SK-N-SH (cell line): ENCODE data around the gene AKT3. TPM values are rescaled to one million over a fixed set of nuclear protein-coding genes. Genes with fewer than 3 reads are reported as not detected.
"Not testable (repeated sequence)": the region's sequence is repeated elsewhere in the genome, so short reads cannot be mapped to it uniquely, and the experiment has no call there.

ENCODE experiments used
- CTCF ChIA-PET: fragments of 300-600, 350-600 bp; formaldehyde crosslinking; extraction: SDS; loops from one replicate; lab custom pipeline; 2021; lab: Yijun Ruan, JAX
- POLR2A ChIA-PET: fragments of 350-600 bp; sonication (Branson Sonifier 250); formaldehyde crosslinking; extraction: SDS; loops from one replicate; lab custom pipeline; 2020; ENCODE audit warnings: antibody characterized with exemption, inconsistent platforms; lab: Yijun Ruan, JAX
- DNase-seq: peaks from one replicate; pipeline ENCODE4 v3.0.0; 2012
- H2AFZ ChIP-seq: fragments of 200-600 bp; sonication (generic); 2 replicates; pipeline ENCODE4 v1.8.1; 2016; ENCODE audit warnings: antibody characterized with exemption, mild to moderate bottlenecking, low read depth
- H3F3A ChIP-seq: fragments of 200-600 bp; sonication (generic); replicated peaks from 2 replicates; pipeline ENCODE3; 2016; ENCODE audit warnings: antibody characterized with exemption, mild to moderate bottlenecking; ENCODE audit not compliant: insufficient read depth
- H3K27ac ChIP-seq, 2 experiments: fragments of 200-500 bp in 1 of 2; fragments of 200-600 bp in 1 of 2; sonication (Bioruptor generic) in 1 of 2; sonication (generic), shearing (Covaris generic) in 1 of 2; 2 replicates each; pipeline versions ENCODE4 v1.5.1 to v1.6.1; 2014 to 2016; ENCODE audit warnings: low read depth in 2 of 2, inconsistent platforms in 1 of 2, low read length in 1 of 2, mild to moderate bottlenecking in 1 of 2, mixed read lengths in 1 of 2
- H3K27me3 ChIP-seq: fragments of 200-600 bp; sonication (generic), shearing (Covaris generic); 2 replicates; pipeline ENCODE4 v1.6.1; 2016; ENCODE audit warnings: mixed run types; ENCODE audit not compliant: insufficient read depth
- H3K36me3 ChIP-seq, 2 experiments: fragments of 200-500 bp in 1 of 2; fragments of 200-600 bp in 1 of 2; sonication (Bioruptor generic) in 1 of 2; sonication (generic) in 1 of 2; replicated peaks in 1 of 2; 2 replicates each; pipeline versions ENCODE3 to v1.5.1; 2014 to 2016; ENCODE audit warnings: low read length in 1 of 2, mild to moderate bottlenecking in 1 of 2; ENCODE audit not compliant: insufficient read depth in 2 of 2, control insufficient read depth in 1 of 2
- H3K4me1 ChIP-seq, 2 experiments: fragments of 200-500 bp in 1 of 2; fragments of 200-600 bp in 1 of 2; sonication (Bioruptor generic) in 1 of 2; sonication (generic), shearing (Covaris generic) in 1 of 2; 2 replicates each; pipeline versions ENCODE4 v1.5.1 to v1.6.1; 2014 to 2016; ENCODE audit warnings: low read depth in 1 of 2, low read length in 1 of 2, mixed run types in 1 of 2; ENCODE audit not compliant: insufficient read depth in 2 of 2, control insufficient read depth in 1 of 2
- H3K4me2 ChIP-seq: fragments of 200-600 bp; sonication (generic), shearing (Covaris generic); 2 replicates; pipeline ENCODE4 v1.6.1; 2017; ENCODE audit warnings: mixed run types
- H3K4me3 ChIP-seq, 2 experiments: fragments of 200-500 bp in 1 of 2; fragments of 200-600 bp in 1 of 2; sonication (Bioruptor generic) in 1 of 2; sonication (generic), shearing (Covaris generic) in 1 of 2; 2 replicates each; pipeline versions ENCODE4 v1.5.1 to v1.8.1; 2014 to 2016; ENCODE audit warnings: low read depth in 2 of 2, inconsistent platforms in 1 of 2, low read length in 1 of 2, mild to moderate bottlenecking in 1 of 2, mixed read lengths in 1 of 2, moderate library complexity in 1 of 2
- H3K79me2 ChIP-seq: fragments of 200-600 bp; sonication (generic); 2 replicates; pipeline ENCODE4 v1.8.1; 2017; ENCODE audit warnings: mild to moderate bottlenecking; ENCODE audit not compliant: insufficient read depth
- H3K9ac ChIP-seq: fragments of 200-600 bp; sonication (generic); 2 replicates; pipeline ENCODE4 v1.6.1; 2017; ENCODE audit warnings: mixed run types
- H3K9me2 ChIP-seq: fragments of 200-600 bp; sonication (generic); 2 replicates; pipeline ENCODE4 v1.6.1; 2017; ENCODE audit warnings: mixed run types
- H3K9me3 ChIP-seq: fragments of 200-600 bp; sonication (generic); 2 replicates; pipeline ENCODE4 v1.6.1; 2017; ENCODE audit warnings: mixed run types, mild to moderate bottlenecking, moderate library complexity
- H4K20me1 ChIP-seq: fragments of 200-600 bp; sonication (generic); 2 replicates; pipeline ENCODE4 v1.6.1; 2017; ENCODE audit warnings: mild to moderate bottlenecking, mixed run types; ENCODE audit not compliant: insufficient read depth
- CHD2 ChIP-seq: fragments of 150-350 bp; IDR thresholded peaks from 2 replicates; pipeline ENCODE4 v1.6.1; 2018; ENCODE audit warnings: low read length; ENCODE audit not compliant: partially characterized antibody
- EZH2phosphoT487 ChIP-seq: fragments of 200-600 bp; sonication (generic); IDR thresholded peaks from 2 replicates; pipeline ENCODE4 v1.6.1; 2017; ENCODE audit warnings: low read depth, mixed run types, mild to moderate bottlenecking, antibody characterized with exemption, moderate library complexity, borderline replicate concordance
- FOSL2 ChIP-seq: IDR thresholded peaks from 2 replicates; pipeline ENCODE4 v1.4.0; 2012; ENCODE audit warnings: low read depth, mild to moderate bottlenecking, moderate library complexity, borderline replicate concordance
- GABPA ChIP-seq: IDR thresholded peaks from 2 replicates; pipeline ENCODE4 v1.4.0; 2012; ENCODE audit warnings: low read depth, mild to moderate bottlenecking
- RAD21 ChIP-seq: IDR thresholded peaks from 2 replicates; pipeline ENCODE4 v1.6.1; 2012; ENCODE audit warnings: mild to moderate bottlenecking, low read length
- RCOR1 ChIP-seq: fragments of 150-350 bp; IDR thresholded peaks from 2 replicates; pipeline ENCODE4 v1.6.1; 2017; ENCODE audit warnings: antibody characterized with exemption, low read length
- RFX5 ChIP-seq: IDR thresholded peaks from 2 replicates; pipeline ENCODE4 v1.6.1; 2012; ENCODE audit warnings: mild to moderate bottlenecking, improper control_type of control experiment, low read length
- RXRA ChIP-seq: IDR thresholded peaks from 2 replicates; pipeline ENCODE4 v1.4.0; 2012; ENCODE audit warnings: low read depth, mild to moderate bottlenecking, borderline replicate concordance
- TEAD4 ChIP-seq: IDR thresholded peaks from 2 replicates; pipeline ENCODE4 v1.4.0; 2012; ENCODE audit warnings: mild to moderate bottlenecking, borderline replicate concordance; ENCODE audit not compliant: insufficient read depth
- WGBS: methylation state at CpG from one replicate; pipeline ENCODE4 v1.1.6; 2017; ENCODE audit warnings: low lambda C conversion rate; 5-methylcytosine and 5-hydroxymethylcytosine counted together
- polyA plus RNA-seq, 3 experiments: library from polyadenylated mRNA; depleted of rRNA; stranded (reverse); fragments of >200 nt; gene quantifications; 2 replicates each; pipeline ENCODE4 v1.2.3, GENCODE V29; 2012
- TF ChIP-seq, protein P1 (sequence below): fragments of 150-350 bp; IDR thresholded peaks from 2 replicates; pipeline ENCODE4 v1.6.1; 2017; ENCODE audit warnings: antibody characterized with exemption, low read length, low read depth, borderline replicate concordance
- TF ChIP-seq, protein P2 (sequence below): IDR thresholded peaks from 2 replicates; pipeline ENCODE4 v1.4.0; 2012; ENCODE audit warnings: low read depth, borderline replicate concordance
- TF ChIP-seq, protein P3 (sequence below): IDR thresholded peaks from 2 replicates; pipeline ENCODE4 v1.4.0; 2012; ENCODE audit warnings: low read depth, borderline replicate concordance
- TF ChIP-seq, protein P4 (sequence below): fragments of 200-600 bp; sonication (generic); IDR thresholded peaks from 2 replicates; pipeline ENCODE4 v1.6.1; 2017; ENCODE audit warnings: antibody characterized with exemption, mild to moderate bottlenecking, moderate library complexity
- TF ChIP-seq, protein P5 (sequence below): fragments of 150-350 bp; IDR thresholded peaks from 2 replicates; pipeline ENCODE4 v1.6.1; 2016; ENCODE audit warnings: mild to moderate bottlenecking, low read depth, low read length
- TF ChIP-seq, protein P6 (sequence below): IDR thresholded peaks from 2 replicates; pipeline ENCODE4 v1.4.0; 2012; ENCODE audit warnings: low read depth

Gene AKT3
- polyA plus RNA-seq, 1 of the 3 experiments (the other 2 are of a cell fraction) = 12.7 TPM

DNA sequence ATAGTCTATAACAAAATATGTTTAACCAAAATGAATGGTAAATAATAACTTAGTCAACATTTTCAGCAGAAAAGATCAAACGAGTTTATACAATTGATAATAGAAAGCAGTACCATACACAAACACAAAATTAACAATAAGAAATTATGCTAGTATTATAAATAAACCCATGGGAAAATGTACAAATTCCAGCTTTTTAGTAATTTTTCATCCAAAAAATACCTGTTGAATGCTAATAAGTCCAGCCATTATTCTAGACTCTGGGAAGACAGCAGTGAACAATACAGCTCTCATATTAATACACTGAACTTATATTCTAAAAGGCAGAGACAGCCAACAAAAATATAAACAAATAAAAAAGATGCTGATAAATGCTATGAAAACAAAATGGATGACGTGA is 66.3 kb downstream of the AKT3 start:
- ChIA-PET POLR2A (no interaction called here), CTCF (interaction anchor here (1.0 to 1.6 kb wide), 4 partner anchors 13 to 489 kb away, joined by 3 to 5 read pairs (median 3); no protein-coding TSS in a partner anchor)
- Histone ChIP-seq H3F3A (no peaks in the 10 kb centered on the region), H2AFZ (no peak overlapping the region), H3K4me1 (peaks cover 0 to 5% of the 10 kb centered on the region in 2 experiments; a peak in 2 of 4 replicates), H3K79me2 (peaks cover 91% of the 10 kb centered on the region), H3K27me3 (no peaks in the 10 kb centered on the region), H3K4me3 (no peak overlapping the region), H3K36me3 (peaks cover 5 to 9% of the 10 kb centered on the region in 2 experiments), H3K27ac (no peak overlapping the region), H3K9ac (no peak overlapping the region), H4K20me1 (no peaks in the 10 kb centered on the region; the same call in 1 of the 2 replicates), H3K9me2 (no peaks in the 10 kb centered on the region; the same call in 1 of the 2 replicates), H3K4me2 (no peak overlapping the region), H3K9me3 (no peaks in the 10 kb centered on the region)
- DNase-seq = no peak
- TF ChIP-seq, protein P1, sequence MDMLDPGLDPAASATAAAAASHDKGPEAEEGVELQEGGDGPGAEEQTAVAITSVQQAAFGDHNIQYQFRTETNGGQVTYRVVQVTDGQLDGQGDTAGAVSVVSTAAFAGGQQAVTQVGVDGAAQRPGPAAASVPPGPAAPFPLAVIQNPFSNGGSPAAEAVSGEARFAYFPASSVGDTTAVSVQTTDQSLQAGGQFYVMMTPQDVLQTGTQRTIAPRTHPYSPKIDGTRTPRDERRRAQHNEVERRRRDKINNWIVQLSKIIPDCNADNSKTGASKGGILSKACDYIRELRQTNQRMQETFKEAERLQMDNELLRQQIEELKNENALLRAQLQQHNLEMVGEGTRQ = no peak
- TF ChIP-seq RCOR1 = no peak
- TF ChIP-seq, protein P2, sequence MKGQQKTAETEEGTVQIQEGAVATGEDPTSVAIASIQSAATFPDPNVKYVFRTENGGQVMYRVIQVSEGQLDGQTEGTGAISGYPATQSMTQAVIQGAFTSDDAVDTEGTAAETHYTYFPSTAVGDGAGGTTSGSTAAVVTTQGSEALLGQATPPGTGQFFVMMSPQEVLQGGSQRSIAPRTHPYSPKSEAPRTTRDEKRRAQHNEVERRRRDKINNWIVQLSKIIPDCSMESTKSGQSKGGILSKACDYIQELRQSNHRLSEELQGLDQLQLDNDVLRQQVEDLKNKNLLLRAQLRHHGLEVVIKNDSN = no peak
- TF ChIP-seq, protein P3, sequence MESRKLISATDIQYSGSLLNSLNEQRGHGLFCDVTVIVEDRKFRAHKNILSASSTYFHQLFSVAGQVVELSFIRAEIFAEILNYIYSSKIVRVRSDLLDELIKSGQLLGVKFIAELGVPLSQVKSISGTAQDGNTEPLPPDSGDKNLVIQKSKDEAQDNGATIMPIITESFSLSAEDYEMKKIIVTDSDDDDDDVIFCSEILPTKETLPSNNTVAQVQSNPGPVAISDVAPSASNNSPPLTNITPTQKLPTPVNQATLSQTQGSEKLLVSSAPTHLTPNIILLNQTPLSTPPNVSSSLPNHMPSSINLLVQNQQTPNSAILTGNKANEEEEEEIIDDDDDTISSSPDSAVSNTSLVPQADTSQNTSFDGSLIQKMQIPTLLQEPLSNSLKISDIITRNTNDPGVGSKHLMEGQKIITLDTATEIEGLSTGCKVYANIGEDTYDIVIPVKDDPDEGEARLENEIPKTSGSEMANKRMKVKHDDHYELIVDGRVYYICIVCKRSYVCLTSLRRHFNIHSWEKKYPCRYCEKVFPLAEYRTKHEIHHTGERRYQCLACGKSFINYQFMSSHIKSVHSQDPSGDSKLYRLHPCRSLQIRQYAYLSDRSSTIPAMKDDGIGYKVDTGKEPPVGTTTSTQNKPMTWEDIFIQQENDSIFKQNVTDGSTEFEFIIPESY = no peak
- no peak for TF ChIP-seq EZH2phosphoT487
- no peak for TF ChIP-seq GABPA
- TF ChIP-seq CHD2 = no peak
- TF ChIP-seq RXRA = no peak
- TF ChIP-seq RFX5 = no peak
- TF ChIP-seq FOSL2 = no peak
- TF ChIP-seq, protein P4, sequence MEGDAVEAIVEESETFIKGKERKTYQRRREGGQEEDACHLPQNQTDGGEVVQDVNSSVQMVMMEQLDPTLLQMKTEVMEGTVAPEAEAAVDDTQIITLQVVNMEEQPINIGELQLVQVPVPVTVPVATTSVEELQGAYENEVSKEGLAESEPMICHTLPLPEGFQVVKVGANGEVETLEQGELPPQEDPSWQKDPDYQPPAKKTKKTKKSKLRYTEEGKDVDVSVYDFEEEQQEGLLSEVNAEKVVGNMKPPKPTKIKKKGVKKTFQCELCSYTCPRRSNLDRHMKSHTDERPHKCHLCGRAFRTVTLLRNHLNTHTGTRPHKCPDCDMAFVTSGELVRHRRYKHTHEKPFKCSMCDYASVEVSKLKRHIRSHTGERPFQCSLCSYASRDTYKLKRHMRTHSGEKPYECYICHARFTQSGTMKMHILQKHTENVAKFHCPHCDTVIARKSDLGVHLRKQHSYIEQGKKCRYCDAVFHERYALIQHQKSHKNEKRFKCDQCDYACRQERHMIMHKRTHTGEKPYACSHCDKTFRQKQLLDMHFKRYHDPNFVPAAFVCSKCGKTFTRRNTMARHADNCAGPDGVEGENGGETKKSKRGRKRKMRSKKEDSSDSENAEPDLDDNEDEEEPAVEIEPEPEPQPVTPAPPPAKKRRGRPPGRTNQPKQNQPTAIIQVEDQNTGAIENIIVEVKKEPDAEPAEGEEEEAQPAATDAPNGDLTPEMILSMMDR = no peak
- TF ChIP-seq, protein P5, sequence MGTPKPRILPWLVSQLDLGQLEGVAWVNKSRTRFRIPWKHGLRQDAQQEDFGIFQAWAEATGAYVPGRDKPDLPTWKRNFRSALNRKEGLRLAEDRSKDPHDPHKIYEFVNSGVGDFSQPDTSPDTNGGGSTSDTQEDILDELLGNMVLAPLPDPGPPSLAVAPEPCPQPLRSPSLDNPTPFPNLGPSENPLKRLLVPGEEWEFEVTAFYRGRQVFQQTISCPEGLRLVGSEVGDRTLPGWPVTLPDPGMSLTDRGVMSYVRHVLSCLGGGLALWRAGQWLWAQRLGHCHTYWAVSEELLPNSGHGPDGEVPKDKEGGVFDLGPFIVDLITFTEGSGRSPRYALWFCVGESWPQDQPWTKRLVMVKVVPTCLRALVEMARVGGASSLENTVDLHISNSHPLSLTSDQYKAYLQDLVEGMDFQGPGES = no peak
- TF ChIP-seq TEAD4 = no peak
- TF ChIP-seq, protein P6, sequence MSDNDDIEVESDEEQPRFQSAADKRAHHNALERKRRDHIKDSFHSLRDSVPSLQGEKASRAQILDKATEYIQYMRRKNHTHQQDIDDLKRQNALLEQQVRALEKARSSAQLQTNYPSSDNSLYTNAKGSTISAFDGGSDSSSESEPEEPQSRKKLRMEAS = no peak
- TF ChIP-seq RAD21 = no peak
- 87% methylated on average over 2 of the region's 2 CpGs for WGBS

DNA sequence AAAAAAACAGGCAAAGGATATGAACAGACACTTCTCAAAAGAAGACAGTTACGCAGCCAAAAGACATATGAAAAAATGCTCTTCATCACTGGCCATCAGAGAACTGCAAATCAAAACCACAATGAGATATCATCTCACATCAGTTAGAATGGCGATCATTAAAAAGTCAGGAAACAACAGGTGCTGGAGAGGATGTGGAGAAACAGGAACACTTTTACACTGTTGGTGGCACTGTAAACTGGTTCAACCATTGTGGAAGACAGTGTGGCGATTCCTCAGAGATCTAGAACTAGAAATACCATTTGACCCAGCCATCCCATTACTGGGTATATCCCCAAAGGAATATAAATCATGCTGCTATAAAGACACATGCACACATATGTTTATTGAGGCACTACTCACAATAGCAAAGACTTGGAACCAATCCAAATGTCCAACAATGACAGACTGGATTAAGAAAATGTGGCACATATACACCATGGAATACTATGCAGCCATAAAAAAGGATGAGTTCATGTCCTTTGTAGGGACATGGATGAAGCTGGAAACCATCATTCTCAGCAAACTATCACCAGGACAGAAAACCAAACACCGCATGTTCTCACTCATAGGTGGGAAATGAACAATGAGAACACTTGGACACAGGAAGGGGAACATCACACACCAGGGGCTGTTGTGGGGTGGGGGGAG is 77.5 kb downstream of the AKT3 start:
- CTCF ChIA-PET, H3K4me1 ChIP-seq, DNase-seq, H3K4me2 ChIP-seq, H3K36me3 ChIP-seq, H3F3A ChIP-seq, H3K9me2 ChIP-seq, H3K4me3 ChIP-seq, H3K27me3 ChIP-seq, POLR2A ChIA-PET, H3K9ac ChIP-seq, H2AFZ ChIP-seq, H4K20me1 ChIP-seq, H3K9me3 ChIP-seq, H3K27ac ChIP-seq: not testable (repeated sequence)
- 93% methylated on average over 4 of the region's 4 CpGs for WGBS
- H3K79me2 ChIP-seq = peaks cover 88% of the 10 kb centered on the region
